Anterior cingulate cortex (tissue), 58 donors: ENCODE measurements around the gene CEBPG.

Source experiments
- DNase-seq, 58 donors: peaks; one replicate each; lab custom pipeline; 2025; lab: John Stamatoyannopoulos, UW

The CEBPG gene

DNA sequence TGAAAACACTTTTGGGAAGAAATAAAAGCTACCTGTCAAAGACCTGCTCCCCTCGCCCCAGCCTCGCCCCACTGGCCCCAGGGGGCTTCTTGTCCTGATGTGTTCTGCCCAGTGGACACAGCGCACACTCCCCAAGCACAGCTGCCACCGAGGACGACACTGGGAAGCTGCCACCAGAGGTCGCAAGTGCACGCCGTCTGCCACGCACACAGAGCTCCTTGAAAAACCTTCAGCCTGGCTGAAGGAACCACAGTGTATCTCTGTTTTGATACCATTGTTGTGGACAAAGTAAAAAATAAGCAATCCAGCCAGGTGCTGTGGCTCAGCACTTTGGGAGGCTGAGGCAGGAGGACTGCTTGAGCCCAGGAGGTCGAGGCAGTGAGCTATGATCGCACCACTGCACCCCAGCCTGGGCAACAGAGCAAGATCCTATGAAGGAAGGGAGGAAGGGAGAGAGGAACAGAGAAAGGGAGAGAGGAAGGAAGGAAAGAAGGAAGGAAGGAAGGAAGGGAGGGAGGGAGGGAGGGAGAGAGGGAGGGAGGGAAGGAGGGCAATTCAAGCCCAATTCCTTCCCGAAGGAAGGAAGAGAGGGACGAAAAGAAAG is 57.3 kb downstream of the CEBPG start:
- DNase-seq = peak in 47 of 58 donors; percentile 21 to 79 (median 52)

DNA sequence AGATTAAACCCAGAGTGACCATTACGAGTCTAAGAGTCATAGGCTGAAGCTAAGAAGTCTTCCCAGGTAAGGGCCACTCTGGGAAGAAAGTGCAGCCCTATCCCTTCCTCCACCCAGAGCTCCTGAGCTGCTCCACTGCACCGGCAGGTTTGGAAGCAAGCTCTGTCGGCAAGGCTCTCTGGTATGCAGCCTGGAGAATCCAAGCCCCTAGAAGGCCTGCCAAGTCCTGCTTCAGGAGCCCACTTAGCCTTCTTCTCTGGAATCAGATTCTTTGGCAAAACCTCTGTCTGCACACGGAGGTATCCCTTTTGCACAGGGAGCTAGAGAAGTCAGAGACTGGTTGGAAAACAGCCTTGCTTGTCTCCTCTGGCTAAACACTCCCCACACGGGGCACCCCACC is 58.5 kb downstream of the CEBPG start:
- no peak for DNase-seq
